Measurements from ENCODE around the gene ADAMTS20. TPM values are rescaled to one million over a fixed set of nuclear protein-coding genes. Genes with fewer than 3 reads are reported as not detected.
A peak's percentile ranks its signal among the peaks of the same experiment; 100 is the strongest.
"Not testable (repeated sequence)": the region's sequence is repeated elsewhere in the genome, so short reads cannot be mapped to it uniquely, and the experiment has no call there.

ADAMTS20 gene
- total RNA-seq, 1 donor from 2014 or later, result 2.1 TPM

DNA sequence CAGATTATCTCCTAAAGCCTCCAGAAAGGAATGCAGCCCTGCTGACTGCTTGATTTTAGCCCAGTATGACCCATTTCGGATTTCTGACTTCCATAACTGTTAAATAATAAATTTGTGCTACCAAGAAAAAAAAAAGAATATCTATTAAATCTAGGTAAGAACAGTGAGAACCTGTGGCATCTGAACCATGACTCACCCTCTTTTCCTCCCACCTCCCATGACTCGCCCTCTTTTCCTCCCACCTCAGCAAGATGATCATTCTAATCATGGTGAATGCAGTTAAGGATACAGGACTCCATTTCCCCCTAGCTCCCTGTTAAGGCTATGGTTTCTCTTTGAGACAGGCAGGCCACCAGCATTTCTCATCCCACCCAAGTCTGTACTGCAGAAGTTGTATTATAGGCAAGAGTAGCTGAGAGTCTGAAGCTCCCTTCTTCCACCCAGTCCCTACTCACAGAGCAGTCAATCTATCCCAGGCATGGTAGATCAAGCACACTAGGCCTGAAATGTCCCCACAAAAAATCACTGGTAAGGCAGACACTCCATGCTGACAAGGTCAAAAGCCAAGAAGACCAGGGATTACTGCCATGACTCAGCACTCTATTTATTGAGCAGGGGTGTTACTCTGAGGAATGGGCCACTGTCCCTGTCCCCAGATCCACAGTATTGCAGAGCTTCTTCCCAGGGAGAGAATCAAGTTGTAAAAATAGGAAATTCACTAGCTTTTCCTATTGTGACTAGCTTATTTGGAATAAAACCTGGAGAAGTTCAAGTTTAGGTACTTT is 188.9 kb downstream of the ADAMTS20 start:
- Mint-ChIP-seq H3K27ac (no peak overlapping the region), H3K36me3 (peaks cover 5% of the 10 kb centered on the region), H3K4me1 (no peaks in the 10 kb centered on the region), H3K4me3 (no peak overlapping the region), H3K27me3 (ENCODE audit: low read depth) (no peaks in the 10 kb centered on the region), H3K9me3 (peaks cover 30% of the 10 kb centered on the region)
- TF ChIP-seq, protein P1, sequence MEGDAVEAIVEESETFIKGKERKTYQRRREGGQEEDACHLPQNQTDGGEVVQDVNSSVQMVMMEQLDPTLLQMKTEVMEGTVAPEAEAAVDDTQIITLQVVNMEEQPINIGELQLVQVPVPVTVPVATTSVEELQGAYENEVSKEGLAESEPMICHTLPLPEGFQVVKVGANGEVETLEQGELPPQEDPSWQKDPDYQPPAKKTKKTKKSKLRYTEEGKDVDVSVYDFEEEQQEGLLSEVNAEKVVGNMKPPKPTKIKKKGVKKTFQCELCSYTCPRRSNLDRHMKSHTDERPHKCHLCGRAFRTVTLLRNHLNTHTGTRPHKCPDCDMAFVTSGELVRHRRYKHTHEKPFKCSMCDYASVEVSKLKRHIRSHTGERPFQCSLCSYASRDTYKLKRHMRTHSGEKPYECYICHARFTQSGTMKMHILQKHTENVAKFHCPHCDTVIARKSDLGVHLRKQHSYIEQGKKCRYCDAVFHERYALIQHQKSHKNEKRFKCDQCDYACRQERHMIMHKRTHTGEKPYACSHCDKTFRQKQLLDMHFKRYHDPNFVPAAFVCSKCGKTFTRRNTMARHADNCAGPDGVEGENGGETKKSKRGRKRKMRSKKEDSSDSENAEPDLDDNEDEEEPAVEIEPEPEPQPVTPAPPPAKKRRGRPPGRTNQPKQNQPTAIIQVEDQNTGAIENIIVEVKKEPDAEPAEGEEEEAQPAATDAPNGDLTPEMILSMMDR (IDR thresholded peaks at IDR 0.05; ENCODE audit: unreplicated experiment), result no peak
- no peak for DNase-seq (ENCODE audit: low spot score in 2 of 2, unreplicated experiment in 2 of 2)

DNA sequence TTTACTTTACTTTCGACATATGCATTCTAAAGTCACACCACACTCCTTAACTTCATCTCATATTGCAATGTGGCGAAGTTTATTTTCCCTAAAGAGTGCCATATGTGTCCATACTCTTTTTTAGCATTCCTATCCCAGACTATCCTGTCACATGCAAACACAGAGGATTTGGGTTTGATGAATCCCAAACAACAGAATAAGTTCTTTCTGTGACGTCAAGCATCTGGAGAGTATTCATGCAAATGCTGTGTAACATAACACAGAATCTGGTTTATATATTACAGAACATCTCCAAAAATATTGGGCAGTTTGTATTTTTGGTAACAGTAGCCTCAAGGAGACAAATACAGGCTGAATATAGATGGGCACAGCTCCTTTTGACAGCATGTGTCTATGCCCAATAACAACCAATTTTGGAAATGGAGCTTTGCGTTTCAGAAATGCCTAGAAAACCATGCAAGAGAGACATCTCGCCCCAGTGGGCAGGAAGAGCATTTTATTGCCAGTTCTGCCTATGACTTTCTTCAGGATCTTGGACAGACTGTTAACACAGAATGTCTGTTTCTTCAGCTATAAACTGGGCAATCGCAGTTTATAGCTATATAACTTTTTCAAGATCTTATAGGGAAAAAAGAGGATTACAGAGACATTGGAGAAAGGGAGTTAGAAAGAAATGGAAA is 190.8 kb downstream of the ADAMTS20 start:
- TF ChIP-seq, protein P1 (IDR thresholded peaks at IDR 0.05; ENCODE audit: unreplicated experiment), result no peak
- Mint-ChIP-seq H3K27me3 (ENCODE audit: low read depth) (no peaks in the 10 kb centered on the region), H3K27ac (no peak overlapping the region), H3K4me1 (no peaks in the 10 kb centered on the region), H3K9me3 (peaks cover 31% of the 10 kb centered on the region), H3K4me3 (no peak overlapping the region), H3K36me3 (peaks cover 5% of the 10 kb centered on the region)
- DNase-seq (ENCODE audit: low spot score in 2 of 2, unreplicated experiment in 2 of 2), result no peak

DNA sequence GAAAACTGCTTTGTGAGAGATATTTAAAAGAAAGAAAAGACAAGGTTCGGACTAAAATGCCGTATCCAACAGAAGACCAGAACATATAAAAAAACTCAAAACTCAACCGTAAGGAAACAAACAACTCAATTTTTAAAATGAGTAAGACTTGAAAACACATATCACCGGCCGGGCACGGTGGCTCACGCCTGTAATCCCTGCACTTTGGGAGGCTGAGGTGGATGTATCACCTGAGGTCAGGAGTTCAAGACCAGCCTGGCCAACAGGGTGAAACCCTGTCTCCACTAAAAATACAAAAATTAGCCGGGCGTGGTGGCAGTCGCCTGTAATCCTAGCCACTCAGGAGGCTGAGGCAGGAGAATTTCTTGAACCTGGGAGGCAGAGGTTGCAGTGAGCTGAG is 192.0 kb downstream of the ADAMTS20 start:
- H3K9me3 Mint-ChIP-seq, result peaks cover 31% of the 10 kb centered on the region
- not testable (repeated sequence) for H3K36me3 Mint-ChIP-seq; H3K27ac Mint-ChIP-seq; H3K4me1 Mint-ChIP-seq; H3K4me3 Mint-ChIP-seq; H3K27me3 Mint-ChIP-seq (ENCODE audit: low read depth); DNase-seq (ENCODE audit: low spot score in 2 of 2, unreplicated experiment in 2 of 2)

DNA sequence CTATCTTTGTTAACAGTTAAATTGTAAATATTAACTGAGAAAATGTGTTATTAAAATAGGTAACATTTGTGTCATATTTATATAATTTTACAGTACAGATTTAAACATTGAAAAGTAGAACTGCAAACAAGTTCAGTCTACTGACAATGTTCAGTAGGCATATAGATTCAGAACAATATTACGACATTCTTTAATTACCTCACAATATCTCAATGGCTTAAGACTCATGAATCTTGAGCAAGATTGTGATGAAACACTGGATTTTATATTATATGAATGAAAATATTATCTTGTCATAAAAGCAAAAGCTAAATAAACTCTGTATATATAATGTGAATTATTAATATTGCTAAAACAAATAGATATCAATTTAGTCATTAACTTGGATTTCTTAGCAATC is 194.9 kb downstream of the ADAMTS20 start:
- Mint-ChIP-seq H3K27me3 (ENCODE audit: low read depth) (no peaks in the 10 kb centered on the region), H3K9me3 (peaks cover 8% of the 10 kb centered on the region), H3K4me1 (no peaks in the 10 kb centered on the region), H3K4me3 (no peak overlapping the region), H3K27ac (no peak overlapping the region), H3K36me3 (peaks cover 1% of the 10 kb centered on the region)
- TF ChIP-seq, protein P1 (IDR thresholded peaks at IDR 0.05; ENCODE audit: unreplicated experiment), result no peak
- no peak for DNase-seq (ENCODE audit: low spot score in 2 of 2, unreplicated experiment in 2 of 2)

DNA sequence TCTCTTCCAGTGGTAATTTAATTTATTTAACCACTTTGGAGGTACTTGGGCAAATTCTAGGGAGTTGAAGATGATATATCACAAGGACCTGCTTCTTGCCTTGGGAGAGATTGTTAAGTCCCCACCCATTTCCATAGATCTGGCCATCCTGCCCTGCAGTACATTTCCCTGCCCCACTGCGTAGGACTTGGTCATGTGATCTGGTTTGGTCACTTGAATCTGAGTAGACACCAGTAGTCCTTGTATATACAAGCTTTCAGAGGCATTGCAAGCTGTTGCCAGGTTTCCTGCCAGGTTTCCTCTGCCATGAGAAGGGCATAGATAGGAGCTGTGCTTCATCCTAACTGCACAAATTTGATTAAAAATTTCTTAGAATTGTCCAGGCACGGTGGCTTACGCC is 200.0 kb downstream of the ADAMTS20 start:
- H3K4me1 Mint-ChIP-seq, result peaks cover 7% of the 10 kb centered on the region
- TF ChIP-seq, protein P1 (IDR thresholded peaks at IDR 0.05; ENCODE audit: unreplicated experiment), result no peak
- DNase-seq (ENCODE audit: low spot score in 2 of 2, unreplicated experiment in 2 of 2), result no peak
- H3K36me3 Mint-ChIP-seq, result no peaks in the 10 kb centered on the region
- no peak overlapping the region for H3K4me3 Mint-ChIP-seq
- no peak overlapping the region for H3K27ac Mint-ChIP-seq
- no peaks in the 10 kb centered on the region for H3K27me3 Mint-ChIP-seq (ENCODE audit: low read depth)
- no peaks in the 10 kb centered on the region for H3K9me3 Mint-ChIP-seq

DNA sequence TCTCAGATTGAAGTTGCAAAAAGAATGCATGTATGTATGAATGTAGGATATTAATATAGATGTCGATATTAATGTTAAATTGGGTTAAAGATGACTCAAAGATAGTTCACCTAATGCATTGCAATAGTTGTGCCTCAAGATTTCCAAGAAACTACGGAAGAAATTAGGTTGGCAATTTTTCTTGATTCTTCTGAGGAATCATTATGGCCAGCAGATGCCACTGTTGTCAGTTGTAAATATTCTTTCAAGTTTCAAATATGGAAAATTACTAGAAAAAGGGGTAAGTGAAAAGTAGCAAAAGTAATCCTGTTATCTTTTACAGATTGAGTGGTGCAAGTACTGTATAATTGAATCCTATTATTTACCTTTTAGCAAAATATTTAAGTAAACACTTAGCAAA is 202.1 kb downstream of the ADAMTS20 start:
- TF ChIP-seq, protein P1 (IDR thresholded peaks at IDR 0.05; ENCODE audit: unreplicated experiment), result peak; percentile 19
- peaks cover 9% of the 10 kb centered on the region for H3K36me3 Mint-ChIP-seq
- H3K4me1 Mint-ChIP-seq, result peaks cover 7% of the 10 kb centered on the region
- no peaks in the 10 kb centered on the region for H3K27me3 Mint-ChIP-seq (ENCODE audit: low read depth)
- DNase-seq (ENCODE audit: low spot score in 2 of 2, unreplicated experiment in 2 of 2), result no peak
- peaks cover 7% of the 10 kb centered on the region for H3K9me3 Mint-ChIP-seq
- H3K27ac Mint-ChIP-seq, result no peak overlapping the region
- H3K4me3 Mint-ChIP-seq, result no peak overlapping the region
